H4 (cell line): ENCODE results near the gene ARHGAP45. TPM values are rescaled to one million over a fixed set of nuclear protein-coding genes. Genes with fewer than 3 reads are reported as not detected.
A peak's percentile ranks its signal among the peaks of the same experiment; 100 is the strongest.

Experiments
- DNase-seq: peaks from one replicate; pipeline ENCODE4 v3.0.0-alpha.2; 2015; ENCODE audit warnings: low spot score
- total RNA-seq: library from RNA; depleted of rRNA; stranded (reverse); fragments of >200 nt; shearing (Covaris generic); gene quantifications from 2 replicates; pipeline ENCODE4 v1.2.3, GENCODE V29; 2014

ARHGAP45 gene
- total RNA-seq, 1 experiment from 2014 or later: 2.4 TPM

DNA sequence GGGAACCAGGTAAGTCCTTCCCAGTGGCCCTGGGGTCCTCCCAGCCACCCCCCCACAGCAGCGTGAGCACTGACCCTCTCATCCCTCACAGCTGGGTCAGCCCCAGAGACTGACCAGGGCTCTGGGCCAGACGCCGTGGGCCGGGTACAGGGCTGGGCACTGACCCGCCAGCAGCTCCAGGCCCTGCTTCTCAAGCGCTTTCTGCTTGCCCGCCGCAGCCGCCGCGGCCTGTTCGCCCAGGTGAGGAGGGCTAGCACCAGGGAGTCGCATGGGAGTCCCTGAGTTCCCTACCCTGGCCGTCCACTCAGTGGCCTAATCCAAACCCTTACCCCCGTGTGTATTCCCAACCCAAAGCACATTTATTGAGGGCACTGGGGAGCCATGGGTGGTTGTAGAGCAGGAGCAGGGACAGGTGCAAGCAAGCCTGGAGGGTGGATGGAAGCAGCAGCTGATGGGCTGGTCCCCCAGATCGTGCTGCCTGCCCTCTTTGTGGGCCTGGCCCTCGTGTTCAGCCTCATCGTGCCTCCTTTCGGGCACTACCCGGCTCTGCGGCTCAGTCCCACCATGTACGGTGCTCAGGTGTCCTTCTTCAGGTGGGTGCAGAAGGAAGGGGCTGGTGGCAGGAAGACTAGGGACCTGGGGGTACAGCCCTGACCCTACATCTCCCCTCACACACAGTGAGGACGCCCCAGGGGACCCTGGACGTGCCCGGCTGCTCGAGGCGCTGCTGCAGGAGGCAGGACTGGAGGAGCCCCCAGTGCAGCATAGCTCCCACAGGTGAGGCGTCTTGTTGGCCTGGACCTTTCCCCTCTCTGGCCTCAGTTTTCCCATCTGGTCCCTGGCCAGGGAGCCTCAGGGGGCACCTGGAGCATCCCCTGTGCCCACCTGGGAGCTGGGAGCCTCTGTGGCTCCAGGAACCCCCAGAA, 12.6 kb upstream of the ARHGAP45 start:
- no peak for DNase-seq

DNA sequence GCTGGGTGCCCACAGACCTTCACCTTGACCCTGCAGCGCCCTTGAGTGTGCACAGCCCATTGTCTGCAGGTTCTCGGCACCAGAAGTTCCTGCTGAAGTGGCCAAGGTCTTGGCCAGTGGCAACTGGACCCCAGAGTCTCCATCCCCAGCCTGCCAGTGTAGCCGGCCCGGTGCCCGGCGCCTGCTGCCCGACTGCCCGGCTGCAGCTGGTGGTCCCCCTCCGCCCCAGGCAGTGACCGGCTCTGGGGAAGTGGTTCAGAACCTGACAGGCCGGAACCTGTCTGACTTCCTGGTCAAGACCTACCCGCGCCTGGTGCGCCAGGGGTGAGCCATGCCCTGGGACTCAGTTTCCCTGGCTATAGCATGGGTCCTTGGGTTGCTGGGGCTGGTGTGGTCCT, 11.9 kb upstream of the ARHGAP45 start:
- DNase-seq: no peak

DNA sequence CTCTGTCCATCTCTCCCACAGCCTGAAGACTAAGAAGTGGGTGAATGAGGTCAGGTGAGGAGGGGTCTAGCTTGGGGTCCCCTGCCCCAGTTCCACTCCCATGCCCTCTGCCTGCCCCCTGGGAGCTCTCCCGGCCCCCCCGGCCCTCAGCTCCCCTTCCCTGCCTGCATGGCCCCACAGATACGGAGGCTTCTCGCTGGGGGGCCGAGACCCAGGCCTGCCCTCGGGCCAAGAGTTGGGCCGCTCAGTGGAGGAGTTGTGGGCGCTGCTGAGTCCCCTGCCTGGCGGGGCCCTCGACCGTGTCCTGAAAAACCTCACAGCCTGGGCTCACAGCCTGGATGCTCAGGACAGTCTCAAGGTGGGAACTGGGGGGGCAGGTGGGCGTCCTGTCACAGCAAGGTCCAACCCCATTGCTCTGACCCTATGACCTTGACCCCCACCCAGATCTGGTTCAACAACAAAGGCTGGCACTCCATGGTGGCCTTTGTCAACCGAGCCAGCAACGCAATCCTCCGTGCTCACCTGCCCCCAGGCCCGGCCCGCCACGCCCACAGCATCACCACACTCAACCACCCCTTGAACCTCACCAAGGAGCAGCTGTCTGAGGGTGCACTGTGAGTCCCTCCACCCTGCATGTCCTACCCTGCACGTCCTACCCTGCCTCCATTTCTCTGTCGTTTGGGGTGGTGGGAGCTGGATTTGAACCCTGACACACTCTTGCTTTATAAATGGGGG, 10.9 kb upstream of the ARHGAP45 start:
- no peak for DNase-seq

DNA sequence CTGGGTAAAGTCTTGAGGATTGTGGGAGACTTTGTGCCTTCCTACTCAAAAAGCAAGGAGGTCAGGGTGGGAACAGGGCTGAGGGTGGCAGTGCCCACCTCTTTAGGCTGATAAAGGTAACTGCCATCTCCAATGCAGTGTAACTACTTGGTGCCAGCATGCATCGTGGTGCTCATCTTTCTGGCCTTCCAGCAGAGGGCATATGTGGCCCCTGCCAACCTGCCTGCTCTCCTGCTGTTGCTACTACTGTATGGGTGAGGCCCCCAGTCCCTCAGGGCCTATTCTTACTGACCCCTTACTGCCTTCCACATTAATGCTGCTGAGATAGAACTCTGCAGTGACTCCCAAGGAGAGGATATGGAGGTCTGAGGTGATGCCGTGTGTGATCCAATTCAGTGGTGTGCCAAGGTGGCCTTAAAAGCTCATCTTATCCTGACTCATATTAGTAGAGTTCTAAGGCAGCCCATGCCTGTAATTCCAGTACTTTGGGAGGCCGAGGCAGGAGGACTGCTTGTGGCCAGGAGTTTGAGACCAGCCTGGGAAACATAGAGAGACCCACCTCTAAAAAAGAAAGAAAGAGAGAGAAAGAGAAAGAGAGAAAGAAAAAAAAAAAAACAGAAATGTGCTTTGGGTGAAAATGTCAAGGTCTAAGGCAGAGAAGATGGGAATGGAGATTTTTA, 9.7 kb upstream of the ARHGAP45 start:
- peak; percentile 57 for DNase-seq

DNA sequence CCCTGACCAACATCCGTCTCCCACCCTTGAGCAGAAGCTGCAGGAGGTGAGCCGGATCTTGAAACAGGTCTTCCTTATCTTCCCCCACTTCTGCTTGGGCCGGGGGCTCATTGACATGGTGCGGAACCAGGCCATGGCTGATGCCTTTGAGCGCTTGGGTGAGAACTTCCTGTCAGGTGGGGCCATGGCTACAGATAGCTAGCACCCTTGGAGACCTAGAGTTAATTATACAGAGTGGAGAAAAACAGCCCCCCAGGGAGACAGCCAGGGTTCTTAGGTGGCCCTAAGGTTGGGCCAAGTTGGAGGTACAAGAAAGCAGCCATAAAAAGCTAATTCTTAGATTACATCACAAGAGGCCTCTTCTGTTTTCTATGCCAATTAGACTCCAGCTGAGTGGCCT, 8.9 kb upstream of the ARHGAP45 start:
- no peak for DNase-seq

DNA sequence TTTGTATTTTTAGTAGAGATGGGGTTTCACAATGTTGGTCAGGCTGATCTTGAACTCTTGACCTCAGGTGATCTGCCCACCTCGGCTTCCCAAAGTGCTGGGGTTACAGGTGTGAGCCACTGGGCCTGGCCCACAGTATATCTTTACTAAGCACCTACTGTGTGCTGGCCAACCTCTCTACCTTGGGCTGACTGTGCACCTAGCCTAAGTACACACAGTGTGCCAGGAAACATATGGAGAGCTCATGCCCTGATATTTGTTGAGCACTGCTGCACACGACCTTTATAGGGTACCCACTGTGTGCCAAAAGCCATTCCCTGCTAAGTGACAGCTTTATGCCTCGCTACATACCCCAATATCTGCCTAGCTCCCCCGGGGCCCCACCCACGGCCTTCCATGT, 6.3 kb upstream of the ARHGAP45 start:
- DNase-seq: no peak

DNA sequence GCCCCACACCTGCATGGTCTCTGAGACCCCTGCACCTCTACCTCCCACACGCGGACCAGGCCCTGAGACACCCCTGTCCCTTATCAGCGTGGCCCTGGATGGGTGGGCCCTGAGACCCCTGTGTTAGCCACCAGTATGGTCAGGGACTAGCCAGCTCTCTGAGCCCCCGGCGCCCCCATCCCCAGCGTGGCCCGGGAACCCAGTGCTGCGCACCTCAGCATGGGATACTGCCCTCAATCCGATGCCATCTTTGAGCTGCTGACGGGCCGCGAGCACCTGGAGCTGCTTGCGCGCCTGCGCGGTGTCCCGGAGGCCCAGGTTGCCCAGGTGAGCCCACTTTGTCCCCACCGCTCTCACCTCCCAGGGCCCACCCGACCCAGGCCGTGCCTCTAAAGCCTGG, 5.0 kb upstream of the ARHGAP45 start:
- DNase-seq: no peak

DNA sequence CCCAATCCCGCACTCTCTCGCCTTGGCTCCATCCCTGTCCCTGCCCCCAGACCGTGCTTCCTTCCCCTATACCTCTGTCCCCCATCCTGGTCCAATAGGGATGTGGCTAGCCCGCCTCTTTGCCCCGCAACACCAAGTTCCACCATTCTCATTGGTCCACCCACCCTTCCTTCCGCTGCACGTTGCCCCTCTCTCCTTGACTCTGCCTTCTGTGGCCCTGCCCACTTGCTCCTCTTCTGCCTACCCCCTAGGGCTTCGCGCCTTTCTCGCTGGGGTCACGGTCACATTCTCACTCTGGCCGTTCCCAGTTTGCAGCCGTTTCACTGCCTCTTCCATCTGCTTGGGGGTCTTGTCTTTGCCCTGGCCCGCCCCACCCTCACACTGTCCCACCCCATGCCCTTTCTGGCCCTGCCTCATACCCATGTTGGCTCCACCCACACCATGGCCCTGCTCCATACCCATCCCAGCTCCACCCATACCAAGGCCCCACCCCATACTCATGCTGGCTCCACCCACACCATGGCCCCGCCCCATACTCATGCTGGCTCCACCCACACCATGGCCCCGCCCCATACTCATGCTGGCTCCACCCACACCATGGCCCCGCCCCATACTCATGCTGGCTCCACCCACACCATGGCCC, 4.5 kb upstream of the ARHGAP45 start:
- DNase-seq: no peak

DNA sequence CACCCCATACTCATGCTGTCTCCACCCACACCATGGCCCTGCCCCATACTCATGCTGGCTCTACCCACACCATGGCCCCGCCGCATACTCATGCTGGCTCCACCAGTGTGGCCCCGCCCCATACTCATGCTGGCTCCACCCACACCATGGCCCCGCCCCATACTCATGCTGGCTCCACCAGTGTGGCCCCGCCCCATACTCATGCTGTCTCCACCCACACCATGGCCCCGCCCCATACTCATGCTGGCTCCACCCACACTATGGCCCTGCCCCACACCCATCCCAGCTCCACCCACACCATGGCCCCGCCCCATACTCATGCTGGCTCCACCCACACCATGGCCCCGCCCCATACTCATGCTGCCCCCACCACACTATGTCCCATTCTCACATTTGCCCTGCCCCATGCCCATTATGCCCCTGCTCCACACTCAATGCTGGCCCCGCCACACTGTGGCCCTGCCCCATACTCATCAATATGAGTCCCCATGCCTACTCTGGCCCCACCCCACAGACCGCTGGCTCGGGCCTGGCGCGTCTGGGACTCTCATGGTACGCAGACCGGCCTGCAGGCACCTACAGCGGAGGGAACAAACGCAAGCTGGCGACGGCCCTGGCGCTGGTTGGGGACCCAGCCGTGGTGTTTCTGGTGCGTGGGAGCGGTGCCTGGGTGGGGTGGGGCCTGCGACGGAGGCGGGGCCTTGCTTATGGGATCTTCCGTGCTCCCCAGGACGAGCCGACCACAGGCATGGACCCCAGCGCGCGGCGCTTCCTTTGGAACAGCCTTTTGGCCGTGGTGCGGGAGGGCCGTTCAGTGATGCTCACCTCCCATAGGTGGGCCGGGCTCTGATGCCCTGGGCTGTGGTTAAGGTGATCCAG, 3.7 kb upstream of the ARHGAP45 start:
- DNase-seq: no peak

DNA sequence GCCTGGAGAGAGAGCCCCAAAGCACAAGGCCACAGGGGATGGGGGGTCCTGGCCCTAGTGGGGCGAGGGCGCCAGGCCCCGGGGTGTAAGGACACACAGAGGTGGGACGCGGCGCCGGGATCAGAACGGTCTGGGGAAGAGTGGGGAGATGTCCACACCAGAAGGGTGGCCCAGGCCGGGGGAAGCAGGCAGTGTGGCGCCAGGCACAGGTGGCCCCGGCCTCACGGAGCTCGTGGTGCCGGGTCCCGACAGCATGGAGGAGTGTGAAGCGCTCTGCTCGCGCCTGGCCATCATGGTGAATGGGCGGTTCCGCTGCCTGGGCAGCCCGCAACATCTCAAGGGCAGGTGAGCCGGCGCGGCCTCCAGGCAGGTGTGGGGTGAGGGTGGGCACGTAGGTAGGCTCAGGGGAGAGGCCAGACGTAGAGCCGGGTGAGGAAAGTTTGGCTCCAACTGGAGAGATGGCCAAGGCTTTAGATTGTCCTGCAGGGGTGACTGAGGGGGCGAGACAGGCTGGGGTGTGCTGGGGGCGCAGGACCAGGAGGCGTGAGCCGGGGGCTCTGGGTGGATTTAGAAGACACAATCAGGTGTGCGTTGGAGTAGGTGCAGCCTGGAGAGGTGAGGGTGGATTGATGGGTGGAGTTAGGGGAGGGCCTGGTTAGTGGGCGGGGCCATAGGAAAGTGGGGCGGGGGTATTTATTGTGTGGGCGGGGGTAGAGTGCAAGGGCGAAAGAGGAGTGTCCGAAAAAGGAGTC, 2.9 kb upstream of the ARHGAP45 start:
- DNase-seq: no peak

DNA sequence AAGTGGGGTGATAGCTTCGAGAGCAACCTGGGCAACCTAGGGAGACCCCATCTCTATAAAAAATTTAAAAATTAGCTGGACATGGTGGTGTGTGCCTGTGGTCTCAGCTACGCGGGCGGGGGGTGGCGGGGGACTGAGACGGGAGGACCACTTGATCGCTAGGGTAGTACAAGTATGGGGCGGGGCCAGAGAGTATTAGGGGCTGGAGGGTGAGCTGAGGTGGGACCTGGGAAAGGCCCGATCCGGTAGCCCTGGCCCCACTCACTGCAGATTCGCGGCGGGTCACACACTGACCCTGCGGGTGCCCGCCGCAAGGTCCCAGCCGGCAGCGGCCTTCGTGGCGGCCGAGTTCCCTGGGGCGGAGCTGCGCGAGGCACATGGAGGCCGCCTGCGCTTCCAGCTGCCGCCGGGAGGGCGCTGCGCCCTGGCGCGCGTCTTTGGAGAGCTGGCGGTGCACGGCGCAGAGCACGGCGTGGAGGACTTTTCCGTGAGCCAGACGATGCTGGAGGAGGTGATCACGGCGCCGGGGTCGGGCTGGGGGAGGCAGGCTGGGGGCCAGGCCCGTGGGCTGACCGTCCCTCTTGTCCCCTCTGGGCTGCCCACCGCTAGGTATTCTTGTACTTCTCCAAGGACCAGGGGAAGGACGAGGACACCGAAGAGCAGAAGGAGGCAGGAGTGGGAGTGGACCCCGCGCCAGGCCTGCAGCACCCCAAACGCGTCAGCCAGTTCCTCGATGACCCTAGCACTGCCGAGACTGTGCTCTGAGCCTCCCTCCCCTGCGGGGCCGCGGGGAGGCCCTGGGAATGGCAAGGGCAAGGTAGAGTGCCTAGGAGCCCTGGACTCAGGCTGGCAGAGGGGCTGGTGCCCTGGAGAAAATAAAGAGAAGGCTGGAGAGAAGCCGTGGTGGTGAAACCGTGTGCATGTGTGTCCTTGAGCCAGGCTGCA, 2.0 kb upstream of the ARHGAP45 start:
- no peak for DNase-seq

DNA sequence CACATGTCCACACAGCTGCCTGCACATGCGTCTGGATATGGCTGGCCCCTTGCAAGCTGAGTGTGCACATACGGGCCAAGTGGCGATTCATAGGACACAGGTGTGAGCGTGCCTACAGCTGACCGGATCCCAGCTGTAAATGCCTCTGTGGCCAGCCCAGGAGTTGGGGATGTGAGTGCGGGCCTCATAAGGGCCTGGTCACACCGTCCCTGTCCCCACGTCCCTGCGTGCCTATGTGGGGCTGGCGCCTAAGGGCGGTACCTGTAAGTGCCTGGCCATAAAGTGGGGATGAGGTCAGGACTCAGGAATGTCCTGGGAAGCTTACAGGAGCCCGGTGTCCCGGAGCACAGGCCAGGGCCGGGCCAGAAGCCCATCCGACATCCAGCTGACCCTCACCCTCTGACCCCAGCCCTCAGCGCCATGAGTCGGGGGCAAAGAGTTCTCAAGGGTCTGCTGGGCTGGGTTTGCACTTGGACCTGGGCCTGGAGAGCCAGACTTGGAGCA, 1.3 kb upstream of the ARHGAP45 start:
- DNase-seq: no peak

DNA sequence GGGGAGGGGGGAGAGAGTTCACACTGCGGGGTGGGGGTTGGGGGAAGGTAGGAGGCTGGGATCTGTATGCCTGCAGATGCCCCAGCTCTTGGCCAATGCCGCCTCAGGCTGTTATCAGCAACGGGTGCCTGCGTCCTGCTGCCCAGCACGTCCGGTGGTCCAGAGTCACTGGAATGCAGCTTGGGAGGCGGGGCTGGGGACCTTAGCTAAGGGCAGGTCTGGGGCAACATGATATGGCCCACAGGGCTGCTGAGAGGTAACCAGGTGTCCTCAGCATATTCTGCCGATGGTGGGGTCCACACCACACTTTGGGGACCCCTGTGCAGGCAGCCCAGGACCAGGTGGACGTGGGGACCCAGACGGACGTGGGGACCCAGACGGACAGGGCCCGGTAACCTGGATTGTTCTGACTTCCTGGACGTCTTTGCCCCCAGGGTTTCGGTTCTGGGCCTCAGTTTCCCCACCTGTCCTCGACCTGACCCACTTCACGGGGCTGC, 668 bp upstream of the ARHGAP45 start:
- DNase-seq: no peak

DNA sequence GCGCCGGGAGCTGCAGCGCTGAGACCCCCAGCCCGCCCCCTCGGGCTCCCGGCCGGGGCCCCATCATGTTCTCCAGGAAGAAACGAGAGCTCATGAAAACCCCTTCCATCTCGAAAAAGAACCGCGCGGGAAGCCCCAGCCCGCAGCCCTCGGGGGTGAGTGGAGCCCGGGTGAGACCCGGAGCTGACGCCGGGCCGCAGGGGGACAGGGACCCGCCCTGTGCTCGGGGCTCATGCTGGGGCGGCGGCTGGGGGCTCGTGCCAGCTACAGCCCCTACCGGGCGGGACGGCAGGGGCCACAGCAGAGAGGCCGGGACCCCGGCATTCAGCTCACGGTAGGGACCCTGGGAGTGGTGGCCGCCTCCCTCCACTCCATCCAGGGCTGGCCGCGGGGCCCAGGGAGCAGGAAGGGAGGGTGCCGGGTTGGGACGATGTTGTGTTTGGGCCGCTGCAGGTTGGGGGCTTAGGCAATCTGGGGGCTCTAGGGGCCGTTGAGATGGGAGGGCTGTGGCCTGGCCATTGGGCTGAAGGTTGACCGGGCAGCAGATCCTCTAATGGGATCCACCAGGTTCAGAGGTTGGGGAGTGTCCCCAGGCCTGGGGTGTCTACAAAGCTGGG, 482 bp downstream of the ARHGAP45 start:
- no peak for DNase-seq

DNA sequence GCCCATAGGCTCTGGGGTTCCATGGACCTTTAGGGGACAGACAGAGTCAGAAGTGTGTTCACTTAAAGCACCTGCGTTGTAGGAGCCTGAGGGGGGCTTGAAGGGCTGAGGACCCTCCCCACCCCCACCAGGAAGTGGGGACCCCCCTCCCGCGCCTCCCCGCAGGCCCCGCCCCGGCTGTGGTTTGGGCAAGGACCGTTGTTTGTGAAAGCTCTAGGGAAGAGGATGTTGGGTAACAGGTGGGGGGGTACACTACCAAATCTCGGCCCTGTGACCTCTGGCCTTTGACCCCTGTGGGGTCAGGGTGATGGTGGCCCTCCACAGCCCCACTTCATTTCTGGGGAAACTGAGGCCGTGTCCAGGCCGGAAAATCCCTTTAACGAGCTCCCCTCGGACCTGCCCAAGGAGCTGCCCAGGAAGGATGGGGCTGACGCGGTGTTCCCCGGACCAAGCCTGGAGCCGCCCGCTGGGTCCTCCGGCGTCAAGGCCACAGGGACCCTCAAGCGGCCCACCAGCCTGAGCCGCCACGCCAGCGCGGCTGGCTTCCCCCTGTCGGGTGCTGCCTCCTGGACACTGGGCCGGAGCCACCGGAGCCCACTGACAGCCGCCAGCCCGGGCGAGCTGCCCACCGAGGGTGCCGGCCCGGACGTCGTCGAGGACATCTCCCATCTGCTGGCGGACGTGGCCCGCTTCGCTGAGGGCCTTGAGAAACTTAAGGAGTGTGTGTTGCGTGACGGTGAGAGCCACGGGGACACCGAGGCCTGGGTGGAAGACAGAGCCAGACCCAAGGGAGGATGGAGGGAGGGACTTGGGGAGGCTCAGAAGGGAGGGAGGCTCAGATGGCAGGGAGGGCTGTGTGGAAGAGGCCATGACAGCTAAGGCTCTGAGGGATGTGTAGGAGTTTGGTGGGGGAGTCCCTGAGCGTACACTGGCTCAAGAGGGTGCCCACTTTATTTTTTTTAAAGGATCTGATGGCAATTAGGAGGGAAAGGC, 1.3 kb downstream of the ARHGAP45 start:
- no peak for DNase-seq

DNA sequence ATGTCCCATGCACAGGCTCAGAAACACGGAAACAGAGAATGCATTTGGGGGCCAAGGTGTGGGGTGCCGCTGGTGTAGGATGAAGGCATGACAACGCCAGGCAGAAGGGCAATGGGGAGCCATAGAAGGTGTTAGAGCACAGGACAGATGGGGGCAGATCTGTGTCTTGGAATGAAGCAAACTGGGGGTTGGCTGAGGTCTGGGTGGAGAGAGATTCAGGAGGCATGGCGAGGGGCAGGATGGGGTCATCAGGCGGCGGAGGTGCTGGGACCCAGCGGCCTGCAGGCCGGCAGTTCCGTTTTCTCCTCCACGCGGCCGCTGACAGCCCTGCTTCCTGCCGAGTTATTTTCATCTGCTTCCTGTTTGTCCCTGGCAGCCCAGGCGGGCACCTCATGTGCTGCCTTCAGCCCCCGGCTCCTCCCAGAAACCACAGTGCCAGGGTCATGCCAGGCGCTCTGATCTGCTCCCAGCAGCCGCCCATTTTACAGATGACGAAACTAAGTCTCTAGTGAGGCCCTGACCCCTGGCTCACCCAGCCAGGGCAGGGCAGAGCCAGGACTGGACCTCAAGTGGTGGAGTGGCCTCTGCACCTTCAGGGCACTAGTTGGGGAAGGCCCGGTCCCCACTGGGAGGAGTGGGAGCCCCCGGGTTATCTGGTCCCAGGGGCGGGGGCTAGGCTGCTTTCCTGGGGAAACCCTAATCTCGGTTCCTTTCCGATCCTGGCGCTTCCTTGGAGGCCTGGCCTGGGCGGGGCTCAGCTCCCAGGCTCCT, 2.2 kb downstream of the ARHGAP45 start:
- DNase-seq: peak; percentile 41
